Measurements from ENCODE around the gene ZBTB8OS.

ZBTB8OS gene

DNA sequence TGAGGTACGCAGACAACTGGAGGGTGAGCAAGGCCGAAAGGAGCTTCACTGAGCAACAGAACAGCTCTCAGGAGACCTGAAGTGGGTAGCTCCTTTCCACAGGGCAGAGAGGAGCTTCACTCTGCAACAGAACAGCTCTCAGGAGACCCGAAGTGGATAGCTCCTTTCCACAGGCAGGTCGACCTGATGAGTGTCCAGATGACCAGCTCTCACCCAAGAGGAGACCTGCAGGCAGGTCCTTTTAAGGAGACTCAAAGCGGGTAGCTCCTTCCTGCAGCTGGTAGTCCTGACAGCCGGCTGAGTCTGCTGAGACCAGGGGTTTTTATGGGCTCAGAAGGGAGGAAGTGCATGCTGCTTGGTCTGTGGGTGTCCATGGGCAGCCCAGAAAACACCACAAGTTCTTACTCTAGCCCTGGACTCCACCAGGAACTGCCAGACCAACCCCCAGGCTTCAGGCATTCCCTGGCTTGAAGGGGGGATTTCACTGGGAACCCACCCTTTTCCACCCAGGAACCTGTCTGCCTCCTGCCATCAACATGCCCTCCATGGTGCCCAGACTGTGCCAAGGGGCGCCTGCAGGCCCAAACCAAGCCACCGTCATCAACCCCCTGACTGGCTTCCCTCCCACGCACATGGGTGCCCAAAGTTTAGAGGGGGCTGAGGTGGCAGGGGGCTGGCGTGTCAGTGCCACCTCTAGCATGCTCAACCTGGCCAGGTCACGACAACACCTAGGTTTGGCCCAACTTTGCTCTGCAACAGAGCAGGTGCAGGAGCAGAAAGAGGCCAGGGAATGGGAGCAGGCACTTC lies 43.6 kb downstream of the ZBTB8OS start:
- no peak for DNase-seq

DNA sequence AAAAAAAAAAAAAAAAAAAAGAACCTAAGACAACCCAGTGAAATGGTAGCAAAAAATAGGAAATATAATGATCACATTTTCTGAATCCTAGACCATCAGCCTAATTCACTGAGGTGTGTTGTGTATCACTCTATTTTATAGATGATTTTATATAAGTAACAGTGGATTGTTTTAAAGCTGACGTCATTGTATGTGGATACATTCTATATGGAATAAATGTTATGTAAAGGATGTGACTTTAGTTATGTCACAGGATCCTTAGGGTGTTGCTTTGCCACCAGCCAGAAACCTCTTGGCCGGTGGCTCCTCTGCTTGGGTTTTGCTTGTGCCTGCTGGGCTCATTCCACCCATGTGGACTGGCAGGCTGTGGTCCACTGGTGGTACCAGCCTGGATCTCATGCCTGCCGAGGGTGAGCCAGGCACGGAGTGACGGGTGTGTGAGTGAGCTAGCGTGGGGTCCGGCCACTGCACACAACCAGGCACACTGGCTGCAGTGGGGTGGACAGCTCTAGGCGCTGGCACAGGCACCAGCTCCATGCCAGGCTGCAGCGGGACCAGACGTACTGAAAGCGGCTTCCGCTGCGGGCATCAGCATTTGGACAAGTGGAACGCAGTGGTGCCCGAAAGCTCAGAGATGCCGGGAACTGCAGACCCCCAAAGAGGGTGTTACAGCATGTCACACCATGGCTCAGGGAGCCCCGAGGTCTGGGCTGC lies 44.5 kb downstream of the ZBTB8OS start:
- DNase-seq = no peak

DNA sequence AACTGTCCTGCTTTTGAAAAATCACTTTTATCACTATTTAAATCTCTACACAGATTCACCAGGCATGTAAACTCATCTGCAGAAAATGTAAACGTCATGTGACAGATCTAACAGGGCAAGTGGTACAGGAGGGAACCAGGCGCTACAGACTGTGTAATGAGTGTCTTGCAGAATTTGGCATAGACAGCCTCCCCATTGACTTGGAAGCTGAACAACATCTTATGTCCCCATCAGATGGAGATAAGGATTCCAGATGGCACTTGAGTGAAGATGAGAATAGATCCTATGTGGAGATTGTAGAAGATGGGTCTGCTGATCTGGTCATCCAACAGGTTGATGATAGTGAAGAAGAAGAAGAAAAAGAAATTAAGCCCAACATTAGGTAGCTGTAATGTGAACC lies 50.3 kb downstream of the ZBTB8OS start:
- no peak for DNase-seq

- DNase-seq = no peak
Measured at GRCh38 chr1:32592943-32593342, 57.4 kb downstream of the ZBTB8OS start.

DNA sequence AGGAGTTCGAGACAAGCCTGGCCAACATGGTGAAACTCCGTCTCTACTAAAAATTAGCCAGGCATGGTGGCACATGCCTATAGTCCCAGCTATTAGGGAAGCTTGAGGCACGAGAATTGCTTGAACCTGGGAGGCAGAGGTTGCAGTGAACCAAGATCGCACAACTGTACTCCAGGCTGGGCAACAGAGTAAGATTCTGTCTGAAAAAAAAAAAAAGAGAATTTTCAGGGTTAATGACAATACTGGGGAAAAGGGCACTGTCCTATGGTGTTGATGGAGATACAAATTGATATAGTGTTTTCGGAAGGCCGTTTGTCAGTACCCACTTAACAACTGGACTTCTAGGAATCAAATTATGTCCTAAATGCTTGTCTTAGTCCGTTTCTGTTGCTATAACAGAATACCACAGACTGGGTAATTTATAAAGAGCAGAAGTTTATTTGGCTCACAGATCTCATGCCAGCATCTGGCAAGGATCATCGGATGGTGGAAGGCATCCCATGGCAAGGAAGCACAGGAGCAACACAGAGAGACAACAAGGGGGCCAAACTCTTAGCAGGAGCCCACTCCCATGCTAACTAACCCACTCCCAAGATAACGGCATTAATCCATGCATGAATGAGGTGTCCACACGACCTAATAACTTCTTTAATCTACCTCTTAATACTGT lies 69.9 kb downstream of the ZBTB8OS start:
- DNase-seq = no peak

Measured in CD4-positive, alpha-beta T cell treated with Interleukin-17A for 1 hour (primary cell).